Testis (tissue), 3 donors: ENCODE results near the gene TNFSF4. TPM values are rescaled to one million over a fixed set of nuclear protein-coding genes. Genes with fewer than 3 reads are reported as not detected.

Source experiments
- DNase-seq: peaks from one replicate; pipeline ENCODE4 v3.0.0-alpha.2; 2019
- H3K27ac ChIP-seq, 2 donors: fragments of 200-600 bp; sonication (generic); one replicate each; pipeline ENCODE4 v1.5.1; 2019
- H3K27me3 ChIP-seq: fragments of 200-600 bp; sonication (generic); one replicate; pipeline ENCODE4 v1.5.1; 2019
- H3K36me3 ChIP-seq: fragments of 200-600 bp; sonication (generic); one replicate; pipeline ENCODE4 v1.5.1; 2017; ENCODE audit warnings: low read depth; ENCODE audit errors: missing control alignments
- H3K4me1 ChIP-seq: fragments of 200-600 bp; sonication (generic); one replicate; pipeline ENCODE4 v1.5.1; 2019
- H3K4me3 ChIP-seq, 2 donors: fragments of 200-600 bp; sonication (generic); one replicate each; pipeline ENCODE4 v1.5.1; 2017 to 2019
- H3K9me3 ChIP-seq: fragments of 200-600 bp; sonication (generic); one replicate; pipeline ENCODE4 v1.5.1; 2017
- POLR2A ChIP-seq: fragments of 450-650 bp; IDR thresholded peaks from one replicate; pipeline ENCODE4 v1.6.1; 2017; ENCODE audit warnings: antibody characterized with exemption, mild to moderate bottlenecking, moderate library complexity
- WGBS, 2 donors: methylation state at CpG; one replicate each; pipeline ENCODE4 v1.1.5; 2018; 5-methylcytosine and 5-hydroxymethylcytosine counted together
- intact Hi-C: fragments of 100-400 bp; cut with DNase I; formaldehyde crosslinking; loops from one replicate; pipeline ENCODE4 v1.15.1; 2023; ENCODE audit warnings: low total_unique reads
- polyA plus RNA-seq: library from polyadenylated mRNA; stranded (reverse); fragments of 350-450 nt; fragmentation: Illumina TruSeq; extraction: RNeasy Lipid Tissue Mini Kit (QIAGEN cat#74804); gene quantifications from one replicate; pipeline ENCODE4 v1.2.3, GENCODE V29; 2014; ENCODE audit warnings: low read depth, low replicate concordance; ENCODE audit not compliant: insufficient read depth
- total RNA-seq, 2 donors: library from RNA; depleted of rRNA; stranded (reverse); fragments of >200 nt; gene quantifications; one replicate each; pipeline ENCODE4 v1.2.3, GENCODE V29; 2016
- TF ChIP-seq, protein P1 (sequence below), 3 experiments: fragments of 450-650 bp in 2 of 3; fragments of 200-600 bp in 1 of 3; sonication (generic) in 1 of 3; IDR thresholded peaks; one replicate each; pipeline ENCODE4 v1.5.1; 2016 to 2019; ENCODE audit warnings: antibody characterized with exemption in 3 of 3, mild to moderate bottlenecking in 2 of 3, moderate library complexity in 1 of 3

The TNFSF4 gene
- total and polyA plus RNA-seq, 3 donors from 2014 or later: 11.2 to 17.6 (median 11.5) TPM

DNA sequence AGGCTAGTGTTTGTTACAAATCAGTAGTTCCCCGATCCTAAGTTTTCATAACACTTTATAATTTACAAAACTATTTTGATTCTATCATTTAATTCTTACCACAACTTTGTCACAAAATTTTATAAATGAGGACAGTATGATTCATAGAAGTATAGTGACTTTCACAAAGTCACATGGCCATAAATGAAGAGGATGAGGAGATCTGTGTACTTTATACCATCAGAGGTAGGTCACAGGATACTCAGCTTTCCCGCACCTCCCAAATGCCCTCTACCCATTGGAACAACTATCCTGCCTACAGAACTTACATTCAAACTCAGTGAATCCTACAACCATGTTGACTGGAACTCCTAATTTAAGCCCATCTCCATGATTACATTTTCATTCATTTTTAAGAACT lies 56.3 kb downstream of the TNFSF4 start:
- TF ChIP-seq POLR2A: no peak
- TF ChIP-seq, protein P1, sequence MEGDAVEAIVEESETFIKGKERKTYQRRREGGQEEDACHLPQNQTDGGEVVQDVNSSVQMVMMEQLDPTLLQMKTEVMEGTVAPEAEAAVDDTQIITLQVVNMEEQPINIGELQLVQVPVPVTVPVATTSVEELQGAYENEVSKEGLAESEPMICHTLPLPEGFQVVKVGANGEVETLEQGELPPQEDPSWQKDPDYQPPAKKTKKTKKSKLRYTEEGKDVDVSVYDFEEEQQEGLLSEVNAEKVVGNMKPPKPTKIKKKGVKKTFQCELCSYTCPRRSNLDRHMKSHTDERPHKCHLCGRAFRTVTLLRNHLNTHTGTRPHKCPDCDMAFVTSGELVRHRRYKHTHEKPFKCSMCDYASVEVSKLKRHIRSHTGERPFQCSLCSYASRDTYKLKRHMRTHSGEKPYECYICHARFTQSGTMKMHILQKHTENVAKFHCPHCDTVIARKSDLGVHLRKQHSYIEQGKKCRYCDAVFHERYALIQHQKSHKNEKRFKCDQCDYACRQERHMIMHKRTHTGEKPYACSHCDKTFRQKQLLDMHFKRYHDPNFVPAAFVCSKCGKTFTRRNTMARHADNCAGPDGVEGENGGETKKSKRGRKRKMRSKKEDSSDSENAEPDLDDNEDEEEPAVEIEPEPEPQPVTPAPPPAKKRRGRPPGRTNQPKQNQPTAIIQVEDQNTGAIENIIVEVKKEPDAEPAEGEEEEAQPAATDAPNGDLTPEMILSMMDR (IDR thresholded peaks at IDR 0.05): no peak
- no peak overlapping the region for H3K4me3 ChIP-seq

DNA sequence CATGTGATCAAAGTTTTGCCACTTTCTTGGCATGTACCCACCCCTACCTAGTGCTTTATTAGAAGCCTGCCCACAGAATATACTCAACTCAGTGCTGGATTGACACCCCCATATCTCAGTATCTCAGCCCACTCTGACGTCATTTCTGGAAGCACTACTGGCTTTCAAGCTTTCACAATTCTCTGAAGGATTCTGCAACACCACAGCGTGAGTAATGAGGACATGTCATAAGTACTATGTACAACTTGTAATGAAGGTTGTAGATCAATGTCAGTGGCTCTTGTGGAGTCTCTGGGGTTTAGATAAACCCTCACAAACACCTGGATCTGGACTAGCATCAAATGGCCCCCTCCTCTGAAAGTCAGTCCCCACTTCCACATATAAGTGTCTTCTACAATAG lies 57.2 kb downstream of the TNFSF4 start:
- no peaks in the 10 kb centered on the region for H3K9me3 ChIP-seq
- no peak for DNase-seq
- H3K36me3 ChIP-seq: no peaks in the 10 kb centered on the region
- no peaks in the 10 kb centered on the region for H3K27me3 ChIP-seq
- H3K4me3 ChIP-seq: no peak overlapping the region
- 81 to 84% methylated on average over 2 of the region's 2 CpGs for WGBS, 2 donors
- no peak overlapping the region for H3K27ac ChIP-seq
- intact Hi-C loops: no loop called here
- no peaks in the 10 kb centered on the region for H3K4me1 ChIP-seq
- TF ChIP-seq POLR2A: no peak
- TF ChIP-seq, protein P1 (IDR thresholded peaks at IDR 0.05): no peak

More for the DNA sequence above, 56.3 kb downstream of the TNFSF4 start:
- no peak overlapping the region for H3K27ac ChIP-seq
- no peaks in the 10 kb centered on the region for H3K27me3 ChIP-seq
- intact Hi-C loops: no loop called here
- no peaks in the 10 kb centered on the region for H3K36me3 ChIP-seq
- H3K4me1 ChIP-seq: no peaks in the 10 kb centered on the region
- no peaks in the 10 kb centered on the region for H3K9me3 ChIP-seq
- WGBS, 2 donors: 78 to 94% methylated on average over 2 of the region's 2 CpGs
- DNase-seq: no peak

DNA sequence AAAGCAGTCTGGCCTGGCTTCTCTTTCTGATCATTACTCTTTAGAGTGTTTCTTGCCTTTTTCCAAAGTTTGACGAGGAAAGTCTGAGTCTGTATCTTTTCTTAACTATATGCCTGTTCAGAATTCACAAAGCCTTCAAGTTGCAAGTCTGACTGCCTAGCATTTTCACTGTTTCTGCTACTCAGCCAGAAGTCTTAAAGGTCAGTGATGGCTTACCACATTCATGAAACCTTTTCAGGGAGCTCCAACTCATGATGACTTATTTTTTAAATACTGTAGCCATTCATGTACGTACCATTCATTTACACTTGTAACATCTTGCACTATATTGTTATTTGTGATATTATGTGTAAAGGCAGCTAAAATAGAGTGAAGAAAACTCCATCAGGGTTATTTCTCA lies 58.2 kb downstream of the TNFSF4 start:
- Histone ChIP-seq H3K9me3 (no peaks in the 10 kb centered on the region), H3K27me3 (no peaks in the 10 kb centered on the region), H3K4me3 (no peak overlapping the region), H3K4me1 (no peaks in the 10 kb centered on the region), H3K27ac (no peak overlapping the region), H3K36me3 (no peaks in the 10 kb centered on the region)
- intact Hi-C loops: no loop called here
- no peak for TF ChIP-seq POLR2A
- TF ChIP-seq, protein P1 (IDR thresholded peaks at IDR 0.05): no peak
- DNase-seq: no peak
- 80 to 91% methylated on average over 2 of the region's 2 CpGs for WGBS, 2 donors

DNA sequence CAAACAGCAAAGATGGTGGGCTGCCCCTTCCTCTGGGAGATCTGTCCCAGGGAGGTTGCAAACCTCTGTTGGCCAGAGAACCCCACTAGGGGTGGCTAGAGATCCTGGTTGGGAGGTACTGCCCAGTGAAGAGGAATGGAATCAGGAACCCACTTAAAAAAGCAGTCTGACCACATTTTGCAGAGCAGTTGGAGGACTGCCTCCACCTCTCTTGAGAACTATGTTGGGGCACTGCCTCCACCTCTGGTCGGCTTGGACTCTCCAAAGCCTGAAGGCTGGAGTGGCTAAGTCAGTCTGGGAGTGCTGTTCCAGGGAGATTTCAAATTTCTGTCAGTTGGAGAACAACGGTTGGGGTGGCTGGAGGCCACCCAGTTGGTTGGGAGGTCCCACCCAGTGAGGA lies 58.6 kb downstream of the TNFSF4 start:
- DNase-seq: no peak
- TF ChIP-seq, protein P1 (IDR thresholded peaks at IDR 0.05): no peak
- no peak for TF ChIP-seq POLR2A
- no peak overlapping the region for H3K27ac ChIP-seq
- H3K36me3 ChIP-seq: no peaks in the 10 kb centered on the region
- WGBS, 2 donors: 78 to 86% methylated on average over 2 of the region's 2 CpGs
- intact Hi-C loops: no loop called here
- H3K4me1 ChIP-seq: no peaks in the 10 kb centered on the region
- no peak overlapping the region for H3K4me3 ChIP-seq
- no peaks in the 10 kb centered on the region for H3K27me3 ChIP-seq
- no peaks in the 10 kb centered on the region for H3K9me3 ChIP-seq

DNA sequence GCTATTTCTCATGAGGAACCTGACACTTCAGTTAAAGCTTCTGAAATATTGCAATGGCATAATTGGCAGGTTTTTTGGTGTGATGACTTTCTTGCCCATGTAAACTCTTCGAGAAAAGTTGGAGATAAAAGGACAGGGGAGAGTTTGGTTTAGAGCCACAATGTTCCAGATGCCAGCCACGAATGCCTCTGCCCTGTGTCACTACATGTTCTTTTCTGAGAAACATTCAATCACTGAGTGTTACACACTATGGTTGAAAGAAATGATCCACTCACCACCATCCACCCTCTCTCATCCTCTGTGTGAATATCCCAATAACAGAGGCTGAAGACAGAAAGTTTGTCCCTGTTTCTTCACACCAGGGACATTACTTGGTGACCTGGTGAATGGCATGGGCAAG lies 66.4 kb downstream of the TNFSF4 start:
- intact Hi-C loops: no loop called here
- Histone ChIP-seq H3K4me3 (no peak overlapping the region), H3K27me3 (no peaks in the 10 kb centered on the region), H3K4me1 (no peaks in the 10 kb centered on the region), H3K27ac (no peak overlapping the region), H3K36me3 (no peaks in the 10 kb centered on the region), H3K9me3 (no peaks in the 10 kb centered on the region)
- 68 to 69% methylated on average over 2 of the region's 2 CpGs for WGBS, 2 donors
- no peak for DNase-seq
- TF ChIP-seq, protein P1 (IDR thresholded peaks at IDR 0.05): no peak
- no peak for TF ChIP-seq POLR2A
